Endothelial cell of umbilical vein (primary cell): ENCODE data around the gene AMER3. TPM values are rescaled to one million over a fixed set of nuclear protein-coding genes. Genes with fewer than 3 reads are reported as not detected.

Experiments used
- BruUV-seq: library from RNA; stranded (reverse); fragments of 400-500 nt; replicated peaks from 2 replicates; lab custom pipeline; 2021; lab: Mats Ljungman, UMichigan
- CTCF ChIA-PET: fragments of 300-600, 350-600 bp; sonication (Branson Sonifier 250); formaldehyde crosslinking; loops from one replicate; lab custom pipeline; 2021; ENCODE audit warnings: antibody characterized with exemption, inconsistent platforms; lab: Charles Lee
- POLR2A ChIA-PET: fragments of 300-600, 350-600 bp; sonication (Branson Sonifier 250); formaldehyde crosslinking; loops from one replicate; lab custom pipeline; 2021; ENCODE audit warnings: antibody characterized with exemption, inconsistent platforms; lab: Charles Lee
- DNase-seq: peaks from one replicate; pipeline ENCODE4 v3.0.0-alpha.2; 2011; ENCODE audit warnings: low read depth, low spot score
- FAIRE-seq: peaks from 2 replicates; lab custom pipeline; 2011; peaks lifted over from hg19 to GRCh38; lab: Jason Lieb, UNC
- H2AFZ ChIP-seq: 2 replicates; pipeline ENCODE4 v1.6.0; 2012; ENCODE audit warnings: low read depth, low read length, control low read depth, inconsistent platforms
- H3K27ac ChIP-seq: 2 replicates; pipeline ENCODE4 v1.5.1; 2011; ENCODE audit warnings: low read depth, mild to moderate bottlenecking, control low read depth, low read length, moderate library complexity; ENCODE audit not compliant: insufficient read depth
- H3K27me3 ChIP-seq, 2 experiments: 2 replicates each; pipeline versions ENCODE4 v1.6.0 to v1.6.1; 2011; ENCODE audit warnings: low read length in 2 of 2, mixed read lengths in 1 of 2; ENCODE audit not compliant: control insufficient read depth in 2 of 2, insufficient read depth in 2 of 2
- H3K36me3 ChIP-seq, 2 experiments: 2 replicates in 1 of 2; 3 replicates in 1 of 2; pipeline ENCODE4 v1.5.1; 2011; ENCODE audit warnings: low read length in 2 of 2, mild to moderate bottlenecking in 1 of 2, moderate library complexity in 1 of 2; ENCODE audit not compliant: control insufficient read depth in 2 of 2, insufficient read depth in 2 of 2; ENCODE audit errors: extremely low read depth in 1 of 2
- H3K4me1 ChIP-seq: 3 replicates; pipeline ENCODE4 v1.5.1; 2011; ENCODE audit warnings: mild to moderate bottlenecking, low read length; ENCODE audit not compliant: control insufficient read depth, insufficient read depth; ENCODE audit errors: extremely low read depth
- H3K4me2 ChIP-seq: 2 replicates; pipeline ENCODE4 v1.6.1; 2011; ENCODE audit warnings: low read length, control low read depth, mixed read lengths; ENCODE audit not compliant: insufficient read depth
- H3K4me3 ChIP-seq, 3 experiments: fragments of 200-600 bp in 1 of 3; sonication (generic), shearing (Covaris generic) in 1 of 3; replicated peaks in 1 of 3; 2 replicates each; pipeline ENCODE4 v1.5.1; 2011 to 2016; ENCODE audit warnings: control low read depth in 3 of 3, low read length in 3 of 3, mild to moderate bottlenecking in 2 of 3, inconsistent platforms in 1 of 3, low read depth in 1 of 3, moderate library complexity in 1 of 3; ENCODE audit not compliant: insufficient read depth in 1 of 3
- H3K79me2 ChIP-seq: 2 replicates; pipeline ENCODE4 v1.6.0; 2012; ENCODE audit warnings: low read length, inconsistent platforms; ENCODE audit not compliant: control insufficient read depth, insufficient read depth
- H3K9ac ChIP-seq: replicated peaks from 2 replicates; pipeline ENCODE3; 2011; ENCODE audit warnings: low read length, control low read depth; ENCODE audit not compliant: insufficient read depth; ENCODE audit errors: extremely low read depth
- H3K9me1 ChIP-seq: replicated peaks from 3 replicates; pipeline ENCODE4 v1.6.0; 2011; ENCODE audit warnings: mild to moderate bottlenecking, low read length; ENCODE audit not compliant: control insufficient read depth, insufficient read depth; ENCODE audit errors: extremely low read depth
- H3K9me3 ChIP-seq: replicated peaks from 2 replicates; pipeline ENCODE4 v1.5.1; 2012; ENCODE audit warnings: low read length, inconsistent platforms; ENCODE audit not compliant: control insufficient read depth, insufficient read depth
- H4K20me1 ChIP-seq: replicated peaks from 2 replicates; pipeline ENCODE3; 2011; ENCODE audit warnings: mild to moderate bottlenecking, low read length; ENCODE audit not compliant: control insufficient read depth, insufficient read depth; ENCODE audit errors: extremely low read depth
- EZH2 ChIP-seq: IDR thresholded peaks from 2 replicates; pipeline ENCODE4 v1.6.1; 2012; ENCODE audit warnings: borderline replicate concordance, low read depth, mild to moderate bottlenecking, moderate library complexity, low read length, inconsistent platforms; ENCODE audit not compliant: severe bottlenecking
- FOS ChIP-seq: IDR thresholded peaks from 2 replicates; pipeline ENCODE4 v1.6.1; 2011; ENCODE audit warnings: mild to moderate bottlenecking, low read length, moderate library complexity, borderline replicate concordance; ENCODE audit not compliant: insufficient read depth
- GATA2 ChIP-seq: IDR thresholded peaks from 2 replicates; pipeline ENCODE4 v1.7.0; 2011; ENCODE audit warnings: low read depth, mild to moderate bottlenecking, moderate library complexity, mixed read lengths, low read length; ENCODE audit not compliant: insufficient read length, insufficient read depth
- JUN ChIP-seq: IDR thresholded peaks from 2 replicates; pipeline ENCODE4 v1.6.1; 2011; ENCODE audit warnings: borderline replicate concordance, low read depth; ENCODE audit not compliant: insufficient read length, insufficient read depth
- MYC ChIP-seq: IDR thresholded peaks from one replicate; pipeline ENCODE4 v1.6.1; 2011; ENCODE audit warnings: mild to moderate bottlenecking, low read depth, low read length
- POLR2A ChIP-seq: IDR thresholded peaks from 2 replicates; pipeline ENCODE4 v1.6.1; 2012; ENCODE audit warnings: low read depth, mild to moderate bottlenecking, control low read depth, low read length
- POLR2AphosphoS5 ChIP-seq: IDR thresholded peaks from 2 replicates; pipeline ENCODE4 v1.6.1; 2012; ENCODE audit warnings: low read depth, mild to moderate bottlenecking, control low read depth, low read length, moderate library complexity; ENCODE audit not compliant: insufficient read depth
- dilution Hi-C: fragments of 300-500 bp; cut with MboI; formaldehyde crosslinking; loops from one replicate; pipeline ENCODE4 v1.15.0; 2019; ENCODE audit warnings: low sequenced_read_pairs; ENCODE audit not compliant: extremely low pct_ligation_motif_present
- intact Hi-C: fragments of 100-400 bp; cut with micrococcal nuclease; formaldehyde crosslinking; loops from one replicate; pipeline ENCODE4 v1.10.0; 2022
- polyA plus RNA-seq, 4 experiments: library from polyadenylated mRNA; depleted of rRNA in 3 of 4; stranded (reverse) in 3 of 4; unstranded in 1 of 4; fragments of >200 nt; gene quantifications; 2 replicates each; pipeline versions ENCODE4 v1.2.1 to v1.2.3, GENCODE V29; 2011 to 2012; ENCODE audit warnings: missing spikeins in 1 of 4
- total RNA-seq: library from RNA; stranded (reverse); gene quantifications from 2 replicates; pipeline ENCODE4 v1.2.3, GENCODE V29; 2021
- TF ChIP-seq, protein P1 (sequence below): IDR thresholded peaks from 2 replicates; pipeline ENCODE4 v1.6.1; 2011; ENCODE audit not compliant: insufficient read depth, insufficient read length
- TF ChIP-seq, protein P2 (sequence below), 2 donors: IDR thresholded peaks; 1 replicate in 1 of 2; 2 replicates in 1 of 2; pipeline ENCODE4 v1.5.1; 2011; ENCODE audit warnings: low read length in 2 of 2, mild to moderate bottlenecking in 2 of 2, moderate library complexity in 2 of 2, control low read depth in 1 of 2, inconsistent platforms in 1 of 2, low read depth in 1 of 2; ENCODE audit not compliant: insufficient read depth in 1 of 2; ENCODE audit errors: extremely low read depth in 1 of 2

Gene AMER3
- total and polyA plus RNA-seq, 2 donors (not counting 3 experiments of a cell fraction or from before 2014, with no cell fraction given), result not detected

GRCh38 chr2:130756053-130756873 lies 923 bp downstream of the AMER3 start:
- Histone ChIP-seq H2AFZ (no peak overlapping the region), H3K27ac (no peak overlapping the region), H3K4me3 (no peak overlapping the region), H3K9me3 (no peaks in the 10 kb centered on the region), H3K9ac (no peak overlapping the region), H3K36me3 (no peaks in the 10 kb centered on the region), H3K4me1 (no peaks in the 10 kb centered on the region), H3K4me2 (no peak overlapping the region), H3K9me1 (no peaks in the 10 kb centered on the region), H3K27me3 (peaks cover 4% of the 10 kb centered on the region in 2 experiments), H4K20me1 (no peaks in the 10 kb centered on the region), H3K79me2 (no peaks in the 10 kb centered on the region)
- intact Hi-C loops (no loop called here), dilution Hi-C loops (no loop called here)
- no TSS peak for BruUV-seq
- TF ChIP-seq FOS, result no peak
- TF ChIP-seq, protein P1, sequence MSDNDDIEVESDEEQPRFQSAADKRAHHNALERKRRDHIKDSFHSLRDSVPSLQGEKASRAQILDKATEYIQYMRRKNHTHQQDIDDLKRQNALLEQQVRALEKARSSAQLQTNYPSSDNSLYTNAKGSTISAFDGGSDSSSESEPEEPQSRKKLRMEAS, result no peak
- no peak for TF ChIP-seq POLR2A
- TF ChIP-seq JUN, result no peak
- TF ChIP-seq POLR2AphosphoS5, result no peak
- TF ChIP-seq, protein P2, sequence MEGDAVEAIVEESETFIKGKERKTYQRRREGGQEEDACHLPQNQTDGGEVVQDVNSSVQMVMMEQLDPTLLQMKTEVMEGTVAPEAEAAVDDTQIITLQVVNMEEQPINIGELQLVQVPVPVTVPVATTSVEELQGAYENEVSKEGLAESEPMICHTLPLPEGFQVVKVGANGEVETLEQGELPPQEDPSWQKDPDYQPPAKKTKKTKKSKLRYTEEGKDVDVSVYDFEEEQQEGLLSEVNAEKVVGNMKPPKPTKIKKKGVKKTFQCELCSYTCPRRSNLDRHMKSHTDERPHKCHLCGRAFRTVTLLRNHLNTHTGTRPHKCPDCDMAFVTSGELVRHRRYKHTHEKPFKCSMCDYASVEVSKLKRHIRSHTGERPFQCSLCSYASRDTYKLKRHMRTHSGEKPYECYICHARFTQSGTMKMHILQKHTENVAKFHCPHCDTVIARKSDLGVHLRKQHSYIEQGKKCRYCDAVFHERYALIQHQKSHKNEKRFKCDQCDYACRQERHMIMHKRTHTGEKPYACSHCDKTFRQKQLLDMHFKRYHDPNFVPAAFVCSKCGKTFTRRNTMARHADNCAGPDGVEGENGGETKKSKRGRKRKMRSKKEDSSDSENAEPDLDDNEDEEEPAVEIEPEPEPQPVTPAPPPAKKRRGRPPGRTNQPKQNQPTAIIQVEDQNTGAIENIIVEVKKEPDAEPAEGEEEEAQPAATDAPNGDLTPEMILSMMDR (IDR thresholded peaks at IDR 0.05; ENCODE audit: extremely low read depth in 1 of 2, insufficient read depth in 1 of 2, low read depth in 1 of 2, low read length in 2 of 2), result no peak
- no peak for TF ChIP-seq MYC
- TF ChIP-seq GATA2, result no peak
- TF ChIP-seq EZH2, result no peak
- ChIA-PET CTCF (interaction anchor here (1.2 kb wide), 1 partner anchor 41 kb away, joined by 4 read pairs; no protein-coding TSS in a partner anchor), POLR2A (no interaction called here)
- FAIRE-seq, result no peak
- DNase-seq, result no peak
